GM12874 (cell line): ENCODE measurements around the gene USP25.

Source experiments
- TF ChIP-seq, protein P1 (sequence below): IDR thresholded peaks from 2 replicates; pipeline ENCODE4 v1.5.1; 2011; ENCODE audit warnings: low read depth, mild to moderate bottlenecking, control low read depth, low read length, moderate library complexity; ENCODE audit not compliant: insufficient read depth

Gene USP25

GRCh38 chr21:15895142-15896106 is 165.6 kb downstream of the USP25 start:
- TF ChIP-seq, protein P1, sequence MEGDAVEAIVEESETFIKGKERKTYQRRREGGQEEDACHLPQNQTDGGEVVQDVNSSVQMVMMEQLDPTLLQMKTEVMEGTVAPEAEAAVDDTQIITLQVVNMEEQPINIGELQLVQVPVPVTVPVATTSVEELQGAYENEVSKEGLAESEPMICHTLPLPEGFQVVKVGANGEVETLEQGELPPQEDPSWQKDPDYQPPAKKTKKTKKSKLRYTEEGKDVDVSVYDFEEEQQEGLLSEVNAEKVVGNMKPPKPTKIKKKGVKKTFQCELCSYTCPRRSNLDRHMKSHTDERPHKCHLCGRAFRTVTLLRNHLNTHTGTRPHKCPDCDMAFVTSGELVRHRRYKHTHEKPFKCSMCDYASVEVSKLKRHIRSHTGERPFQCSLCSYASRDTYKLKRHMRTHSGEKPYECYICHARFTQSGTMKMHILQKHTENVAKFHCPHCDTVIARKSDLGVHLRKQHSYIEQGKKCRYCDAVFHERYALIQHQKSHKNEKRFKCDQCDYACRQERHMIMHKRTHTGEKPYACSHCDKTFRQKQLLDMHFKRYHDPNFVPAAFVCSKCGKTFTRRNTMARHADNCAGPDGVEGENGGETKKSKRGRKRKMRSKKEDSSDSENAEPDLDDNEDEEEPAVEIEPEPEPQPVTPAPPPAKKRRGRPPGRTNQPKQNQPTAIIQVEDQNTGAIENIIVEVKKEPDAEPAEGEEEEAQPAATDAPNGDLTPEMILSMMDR, result no peak

DNA sequence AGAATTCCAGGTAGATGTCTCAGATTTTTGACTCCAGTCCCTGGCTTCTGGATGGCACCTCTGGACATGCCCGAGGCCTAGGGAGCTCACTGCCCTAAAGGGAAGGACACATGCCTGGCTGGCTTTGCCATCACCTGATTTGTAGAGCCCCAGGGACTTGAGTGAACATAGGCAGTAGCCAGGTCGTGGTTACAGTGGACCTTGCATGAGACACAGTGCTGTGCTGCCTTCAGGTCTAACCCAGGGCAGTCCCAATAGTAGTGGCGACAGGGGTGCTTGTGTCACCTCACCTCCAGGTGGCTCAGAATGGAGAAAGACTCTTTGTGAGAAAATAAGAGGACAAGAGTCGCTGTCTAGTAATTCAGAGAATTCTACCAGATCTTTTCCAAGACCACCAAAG is 166.7 kb downstream of the USP25 start:
- TF ChIP-seq, protein P1, result no peak

GRCh38 chr21:15904389-15904788 is 174.6 kb downstream of the USP25 start:
- TF ChIP-seq, protein P1, result no peak

DNA sequence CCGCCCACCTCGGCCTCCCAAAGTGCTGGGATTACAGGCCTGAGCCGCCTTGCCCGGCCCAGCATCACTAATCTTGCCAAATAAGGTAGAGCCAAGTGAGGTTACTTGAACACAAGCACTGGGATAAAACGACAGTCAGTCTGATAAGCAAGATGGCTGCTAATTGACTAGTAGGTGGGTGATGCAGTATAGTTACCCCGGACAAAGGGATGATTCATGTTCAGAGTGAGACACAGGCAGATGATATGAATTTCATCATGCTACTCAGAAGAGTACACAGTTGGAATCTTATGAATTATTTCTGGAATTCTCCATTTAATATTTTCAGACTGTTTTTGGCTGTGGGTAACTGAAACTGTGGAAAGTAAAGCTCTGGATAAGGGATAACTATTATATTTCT is 178.4 kb downstream of the USP25 start:
- TF ChIP-seq, protein P1, result no peak

DNA sequence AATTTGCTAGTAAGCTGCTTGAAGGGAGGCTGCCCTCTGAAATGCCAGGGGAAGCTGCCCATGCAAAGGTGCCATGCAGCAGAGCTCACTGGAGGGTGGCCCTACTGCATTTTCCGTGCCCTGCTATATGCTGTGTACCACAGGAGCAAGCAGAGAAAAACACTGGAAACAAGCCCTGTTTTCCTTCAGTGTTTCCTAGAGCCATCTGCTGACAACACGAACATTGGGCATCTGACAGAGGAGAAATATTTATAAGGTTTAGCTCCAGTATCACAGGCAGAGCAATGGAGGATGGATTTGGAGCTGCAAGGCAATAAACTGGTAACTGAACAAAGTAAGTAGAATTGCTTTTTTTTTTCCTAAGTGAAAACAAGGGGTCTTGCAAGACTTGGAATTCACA is 198.4 kb downstream of the USP25 start:
- TF ChIP-seq, protein P1, result no peak

DNA sequence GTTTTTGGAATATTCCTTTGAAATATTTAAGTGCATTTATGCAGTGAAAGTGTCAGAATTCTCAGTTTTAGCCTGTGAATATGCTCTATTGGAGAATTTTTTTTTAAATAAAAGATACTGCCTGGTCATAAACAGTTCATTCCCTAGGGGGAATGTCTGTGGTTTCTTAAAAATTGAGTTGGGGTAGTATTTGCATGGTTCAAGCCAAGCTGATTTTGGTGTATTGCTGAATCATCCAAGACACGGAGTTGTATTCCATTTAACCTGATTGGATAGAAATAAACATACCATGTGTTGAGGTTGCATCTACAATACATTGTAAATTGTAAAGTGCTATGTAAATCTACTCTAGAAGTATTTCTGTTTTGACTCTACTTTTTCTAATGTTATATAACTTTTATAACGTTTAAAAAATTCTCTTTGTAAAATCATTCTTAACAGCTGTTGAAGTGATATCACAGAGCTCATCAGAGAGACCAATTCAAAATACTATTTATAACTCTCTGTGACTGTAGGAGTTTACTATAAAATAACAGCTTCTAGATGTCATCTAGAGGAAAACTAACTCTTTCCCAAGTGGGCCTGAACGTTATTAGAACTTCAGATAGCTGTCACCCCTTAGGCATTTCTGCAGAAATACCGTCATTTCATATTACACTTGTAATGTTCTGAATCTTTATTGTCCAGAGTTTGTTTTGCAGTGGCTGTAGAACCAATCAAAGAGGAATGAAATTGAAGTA is 199.1 kb downstream of the USP25 start:
- TF ChIP-seq, protein P1, result no peak

- TF ChIP-seq, protein P1, result no peak
These were observed 199.8 kb downstream of the USP25 start for GRCh38 chr21:15929536-15929935.
